IMR-90 (cell line): Measurements from ENCODE around the gene GUCY2C.

ENCODE experiments used
- BHLHE40 ChIP-seq: fragments of 150-350 bp; IDR thresholded peaks from 2 replicates; pipeline ENCODE4 v1.6.1; 2016; ENCODE audit warnings: mild to moderate bottlenecking, low read depth, low read length
- CEBPB ChIP-seq: IDR thresholded peaks from 2 replicates; pipeline ENCODE4 v1.6.1; 2012; ENCODE audit warnings: low read depth, low read length, improper control_type of control experiment
- CTCF ChIP-seq: conservative IDR thresholded peaks from 2 replicates; pipeline ENCODE4 v1.5.1; 2012; ENCODE audit warnings: mild to moderate bottlenecking, low read depth, low read length, improper control_type of control experiment
- FOS ChIP-seq: fragments of 150-350 bp; IDR thresholded peaks from 2 replicates; pipeline ENCODE4 v1.6.1; 2016; ENCODE audit warnings: low read depth, low read length
- MXI1 ChIP-seq: IDR thresholded peaks from 2 replicates; pipeline ENCODE4 v1.6.1; 2012; ENCODE audit warnings: low read depth, mild to moderate bottlenecking, low read length, moderate library complexity, borderline replicate concordance
- POLR2A ChIP-seq: IDR thresholded peaks from 2 replicates; pipeline ENCODE4 v1.6.1; 2012; ENCODE audit warnings: mild to moderate bottlenecking, low read depth, low read length
- RAD21 ChIP-seq: IDR thresholded peaks from 2 replicates; pipeline ENCODE4 v1.6.1; 2012; ENCODE audit warnings: low read length, improper control_type of control experiment
- SMC3 ChIP-seq: fragments of 150-350 bp; IDR thresholded peaks from 2 replicates; pipeline ENCODE4 v1.6.1; 2016; ENCODE audit warnings: low read depth, mild to moderate bottlenecking, antibody characterized with exemption, low read length, moderate library complexity
- USF2 ChIP-seq: fragments of 150-350 bp; IDR thresholded peaks from 2 replicates; pipeline ENCODE4 v1.6.1; 2017; ENCODE audit warnings: mild to moderate bottlenecking, antibody characterized with exemption, low read length, low read depth

GRCh38 chr12:14589169-14590004 lies 107.0 kb downstream of the GUCY2C start:
- TF ChIP-seq CTCF (no peak), SMC3 (no peak), BHLHE40 (no peak), FOS (no peak), POLR2A (no peak), MXI1 (no peak), CEBPB (no peak), RAD21 (no peak), USF2 (no peak)
